HepG2 (cell line): ENCODE measurements around the gene SOCS3. TPM values are rescaled to one million over a fixed set of nuclear protein-coding genes. Genes with fewer than 3 reads are reported as not detected.

Experiments used
- ATAC-seq: fragments of 200-7000 bp; cut with Tn5 transposase; 3 replicates; pipeline ENCODE4 v1.9.1; 2020; ENCODE audit warnings: mild to moderate bottlenecking, moderate library complexity
- BruUV-seq: library from RNA; stranded (reverse); fragments of 400-500 nt; replicated peaks from 2 replicates; lab custom pipeline; 2021; lab: Mats Ljungman, UMichigan
- CTCF ChIA-PET: fragments of 300-600 bp; formaldehyde crosslinking; extraction: SDS; loops from one replicate; lab custom pipeline; 2021; ENCODE audit warnings: low total read pairs, inconsistent platforms, low intra/inter-chr PET ratio; lab: Yijun Ruan, JAX
- POLR2A ChIA-PET: fragments of 350-600 bp; sonication (Branson Sonifier 250); formaldehyde crosslinking; loops from one replicate; lab custom pipeline; 2020; ENCODE audit warnings: antibody characterized with exemption, inconsistent platforms; lab: Yijun Ruan, JAX
- DNase-seq: peaks from one replicate; pipeline ENCODE4 v3.0.0-alpha.2; 2015; ENCODE audit warnings: low spot score
- FAIRE-seq: peaks from 3 replicates; lab custom pipeline; 2011; peaks lifted over from hg19 to GRCh38; lab: Jason Lieb, UNC
- H2AFZ ChIP-seq: one replicate; pipeline ENCODE4 v1.6.1; 2011; ENCODE audit warnings: low read length, inconsistent platforms
- H3K27ac ChIP-seq: fragments of 300-600 bp; 3 replicates; pipeline ENCODE4 v1.8.0; 2011; ENCODE audit warnings: mixed run types, mild to moderate bottlenecking, mixed read lengths, low read length, inconsistent platforms; ENCODE audit not compliant: insufficient read depth; ENCODE audit errors: extremely low read length
- H3K27me3 ChIP-seq, 2 experiments: fragments of 200-600 bp in 1 of 2; 2 replicates in 1 of 2; 3 replicates in 1 of 2; pipeline versions ENCODE4 v1.6.0 to v1.8.0; 2011; ENCODE audit warnings: low read length in 2 of 2, mild to moderate bottlenecking in 2 of 2, moderate library complexity in 2 of 2, inconsistent platforms in 1 of 2; ENCODE audit not compliant: insufficient read depth in 2 of 2, control insufficient read depth in 1 of 2
- H3K36me3 ChIP-seq, 2 experiments: fragments of 200-600 bp in 1 of 2; replicated peaks in 1 of 2; 2 replicates in 1 of 2; 3 replicates in 1 of 2; pipeline versions ENCODE4 v1.5.1 to v1.8.0; 2011; ENCODE audit warnings: low read length in 2 of 2, inconsistent platforms in 1 of 2; ENCODE audit not compliant: insufficient read depth in 2 of 2, control insufficient read depth in 1 of 2
- H3K4me1 ChIP-seq: 2 replicates; pipeline ENCODE4 v1.5.1; 2012; ENCODE audit warnings: low read length, inconsistent platforms; ENCODE audit not compliant: insufficient read depth
- H3K4me2 ChIP-seq: 2 replicates; pipeline ENCODE4 v1.6.0; 2011; ENCODE audit warnings: low read depth, low read length, inconsistent platforms
- H3K4me3 ChIP-seq, 3 experiments: fragments of 200-600 bp in 1 of 3; sonication (generic), shearing (Covaris generic) in 1 of 3; replicated peaks in 1 of 3; 2 replicates each; pipeline ENCODE4 v1.5.1; 2011 to 2016; ENCODE audit warnings: low read length in 3 of 3, inconsistent platforms in 2 of 3, low read depth in 2 of 3, mild to moderate bottlenecking in 2 of 3, control low read depth in 1 of 3, mixed read lengths in 1 of 3; ENCODE audit not compliant: insufficient read depth in 1 of 3
- H3K79me2 ChIP-seq: one replicate; pipeline ENCODE4 v1.6.1; 2011; ENCODE audit warnings: low read length, inconsistent platforms; ENCODE audit not compliant: insufficient read depth
- H3K9ac ChIP-seq: 2 replicates; pipeline ENCODE4 v1.6.0; 2011; ENCODE audit warnings: mild to moderate bottlenecking, low read depth, low read length, inconsistent platforms; ENCODE audit not compliant: insufficient read depth
- H3K9me3 ChIP-seq: 2 replicates; pipeline ENCODE4 v1.5.1; 2012; ENCODE audit warnings: mild to moderate bottlenecking, low read length
- H4K20me1 ChIP-seq: 2 replicates; pipeline ENCODE4 v1.6.0; 2011; ENCODE audit warnings: inconsistent platforms, mild to moderate bottlenecking, low read length, moderate library complexity; ENCODE audit not compliant: insufficient read depth
- DPF2 ChIP-seq: sonication (generic); formaldehyde crosslinking; IDR thresholded peaks from 2 replicates; pipeline ENCODE4 v1.4.0; 2020; ENCODE audit warnings: mild to moderate bottlenecking, low read depth, missing genetic modification reagents, borderline replicate concordance
- ELF3 ChIP-seq: IDR thresholded peaks from 2 replicates; pipeline ENCODE4 v1.6.1; 2016; ENCODE audit warnings: missing genetic modification reagents, missing compliant biosample characterization
- GTF3A ChIP-seq: sonication (generic); formaldehyde crosslinking; conservative IDR thresholded peaks from 2 replicates; pipeline ENCODE4 v1.4.0; 2020; ENCODE audit warnings: mild to moderate bottlenecking, missing genetic modification reagents
- HDAC2 ChIP-seq: sonication (generic); formaldehyde crosslinking; IDR thresholded peaks from 2 replicates; pipeline ENCODE4 v1.4.0; 2020; ENCODE audit warnings: missing genetic modification reagents
- HOXA7 ChIP-seq: sonication (generic); formaldehyde crosslinking; IDR thresholded peaks from 2 replicates; pipeline ENCODE4 v1.8.1; 2022; ENCODE audit warnings: mild to moderate bottlenecking, missing genetic modification reagents, moderate library complexity
- KLF11 ChIP-seq: IDR thresholded peaks from 2 replicates; pipeline ENCODE4 v1.6.1; 2016; ENCODE audit warnings: missing compliant biosample characterization
- NFE2L2 ChIP-seq: fragments of 150-350 bp; IDR thresholded peaks from 2 replicates; pipeline ENCODE4 v1.6.1; 2014; ENCODE audit warnings: low read length
- SIN3B ChIP-seq: fragments of 150-350 bp; IDR thresholded peaks from 2 replicates; pipeline ENCODE4 v1.6.1; 2014; ENCODE audit warnings: low read length
- SP5 ChIP-seq: IDR thresholded peaks from 2 replicates; pipeline ENCODE4 v1.6.1; 2016; ENCODE audit warnings: low read depth, borderline replicate concordance
- TRIM24 ChIP-seq: sonication (generic); formaldehyde crosslinking; IDR thresholded peaks from 2 replicates; pipeline ENCODE4 v1.8.0; 2022; ENCODE audit warnings: mild to moderate bottlenecking, missing genetic modification reagents
- XBP1 ChIP-seq: sonication (generic); formaldehyde crosslinking; IDR thresholded peaks from 2 replicates; pipeline ENCODE4 v1.5.0; 2020; ENCODE audit warnings: missing genetic modification reagents
- ZNF572 ChIP-seq: sonication (generic); formaldehyde crosslinking; IDR thresholded peaks from 2 replicates; pipeline ENCODE4 v1.5.1; 2020; ENCODE audit warnings: mild to moderate bottlenecking, missing genetic modification reagents
- WGBS: methylation state at CpG from one replicate; pipeline ENCODE4 v1.1.6; 2017; ENCODE audit warnings: low lambda C conversion rate; 5-methylcytosine and 5-hydroxymethylcytosine counted together
- in situ Hi-C: cut with HindIII; loops from 2 replicates; pipeline ENCODE4 v1.10.0; 2017; ENCODE audit warnings: low pct_unique_long_range_greater_than_20kb; ENCODE audit not compliant: extremely low pct_ligation_motif_present
- intact Hi-C: fragments of 100-400 bp; cut with micrococcal nuclease; formaldehyde crosslinking; loops from one replicate; pipeline ENCODE4 v1.10.0; 2022; ENCODE audit not compliant: unreplicated experiment
- polyA plus RNA-seq, 8 experiments: library from polyadenylated mRNA; depleted of rRNA in 3 of 8; stranded (reverse) in 7 of 8; unstranded in 1 of 8; fragments of >200 nt; fragmentation: Illumina TruSeq in 4 of 8; extraction: Trizol in 4 of 8; gene quantifications; 2 replicates each; pipeline versions ENCODE4 v1.2.1 to v1.2.3, GENCODE V29; 2011 to 2016; ENCODE audit warnings: low read depth in 4 of 8, missing spikeins in 1 of 8, mixed read lengths in 1 of 8; ENCODE audit not compliant: insufficient read depth in 1 of 8
- total RNA-seq, 5 experiments: library from RNA; depleted of rRNA; stranded (reverse); fragments of >200 nt; fragmentation: Illumina TruSeq; extraction: Trizol; gene quantifications; 2 replicates each; pipeline ENCODE4 v1.2.3, GENCODE V29; 2016; ENCODE audit warnings: low read depth in 1 of 5
- TF ChIP-seq, protein P1 (sequence below): sonication (generic); formaldehyde crosslinking; IDR thresholded peaks from 2 replicates; pipeline ENCODE4 v1.4.0; 2020; ENCODE audit warnings: missing genetic modification reagents, borderline replicate concordance
- TF ChIP-seq, protein P2 (sequence below): sonication (generic); formaldehyde crosslinking; IDR thresholded peaks from 2 replicates; pipeline ENCODE4 v1.8.0; 2022; ENCODE audit warnings: mild to moderate bottlenecking, missing genetic modification reagents; ENCODE audit not compliant: insufficient replicate concordance
- TF ChIP-seq, protein P3 (sequence below): sonication (generic); formaldehyde crosslinking; IDR thresholded peaks from 2 replicates; pipeline ENCODE4 v1.4.0; 2020; ENCODE audit warnings: low read depth, missing genetic modification reagents

SOCS3 gene
- total and polyA plus RNA-seq, 2 of the 13 experiments (the other 11 are each of a cell fraction or from before 2014, with no cell fraction given), result 0.77 to 2.4 TPM

DNA sequence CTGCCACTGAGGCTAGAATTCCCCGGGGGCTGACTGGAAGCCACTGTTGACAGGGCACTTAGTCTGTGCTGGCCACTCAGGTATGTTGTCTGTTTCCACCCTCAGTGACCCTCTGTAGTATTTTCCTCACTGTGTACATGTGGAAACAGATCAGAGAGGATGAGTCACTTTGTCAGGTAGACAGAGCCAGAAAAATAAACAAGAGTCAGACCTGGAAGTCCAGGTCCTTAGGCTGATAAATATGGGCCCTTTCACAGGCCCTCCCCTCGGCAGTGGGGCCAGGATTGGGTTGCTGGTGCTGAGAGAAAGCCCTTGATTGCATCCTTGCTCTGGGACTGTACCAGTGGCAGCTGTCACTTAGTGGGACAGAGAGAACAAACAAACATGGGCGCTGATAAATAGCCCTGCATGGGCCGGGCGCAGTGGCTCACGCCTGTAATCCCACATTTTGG is 39.8 kb upstream of the SOCS3 start:
- WGBS, result 58% methylated on average over 6 of the region's 6 CpGs
- H3K79me2 ChIP-seq, result no peaks in the 10 kb centered on the region
- no peak overlapping the region for H3K4me3 ChIP-seq
- H3K27ac ChIP-seq, result peak overlapping the region; percentile 25
- POLR2A ChIA-PET, result interaction anchor here (2.4 kb wide), 1 partner anchor 22 kb away, joined by 6 read pairs; no protein-coding TSS in a partner anchor
- peaks cover 53% of the 10 kb centered on the region for H3K4me1 ChIP-seq
- peaks cover 47 to 92% of the 10 kb centered on the region in 2 experiments for H3K36me3 ChIP-seq
- CTCF ChIA-PET, result no interaction called here
- FAIRE-seq (peak; percentile 53), DNase-seq (peak; percentile 91), ATAC-seq (peak; percentile 85)
- no peaks in the 10 kb centered on the region for H3K27me3 ChIP-seq
- in situ Hi-C loops (no loop called here), intact Hi-C loops (loop anchor here (1.0 kb wide), 1 partner anchor 22 kb away; no protein-coding TSS in a partner anchor)
- BruUV-seq, result no TSS peak
- peaks cover 12% of the 10 kb centered on the region; the same call in 1 of the 2 replicates for H4K20me1 ChIP-seq
- no peak overlapping the region for H3K9ac ChIP-seq
- peak overlapping the region; percentile 15; the same call in 1 of the 2 replicates for H3K4me2 ChIP-seq
- no peak overlapping the region for H2AFZ ChIP-seq
- no peaks in the 10 kb centered on the region for H3K9me3 ChIP-seq
- TF ChIP-seq, protein P1, sequence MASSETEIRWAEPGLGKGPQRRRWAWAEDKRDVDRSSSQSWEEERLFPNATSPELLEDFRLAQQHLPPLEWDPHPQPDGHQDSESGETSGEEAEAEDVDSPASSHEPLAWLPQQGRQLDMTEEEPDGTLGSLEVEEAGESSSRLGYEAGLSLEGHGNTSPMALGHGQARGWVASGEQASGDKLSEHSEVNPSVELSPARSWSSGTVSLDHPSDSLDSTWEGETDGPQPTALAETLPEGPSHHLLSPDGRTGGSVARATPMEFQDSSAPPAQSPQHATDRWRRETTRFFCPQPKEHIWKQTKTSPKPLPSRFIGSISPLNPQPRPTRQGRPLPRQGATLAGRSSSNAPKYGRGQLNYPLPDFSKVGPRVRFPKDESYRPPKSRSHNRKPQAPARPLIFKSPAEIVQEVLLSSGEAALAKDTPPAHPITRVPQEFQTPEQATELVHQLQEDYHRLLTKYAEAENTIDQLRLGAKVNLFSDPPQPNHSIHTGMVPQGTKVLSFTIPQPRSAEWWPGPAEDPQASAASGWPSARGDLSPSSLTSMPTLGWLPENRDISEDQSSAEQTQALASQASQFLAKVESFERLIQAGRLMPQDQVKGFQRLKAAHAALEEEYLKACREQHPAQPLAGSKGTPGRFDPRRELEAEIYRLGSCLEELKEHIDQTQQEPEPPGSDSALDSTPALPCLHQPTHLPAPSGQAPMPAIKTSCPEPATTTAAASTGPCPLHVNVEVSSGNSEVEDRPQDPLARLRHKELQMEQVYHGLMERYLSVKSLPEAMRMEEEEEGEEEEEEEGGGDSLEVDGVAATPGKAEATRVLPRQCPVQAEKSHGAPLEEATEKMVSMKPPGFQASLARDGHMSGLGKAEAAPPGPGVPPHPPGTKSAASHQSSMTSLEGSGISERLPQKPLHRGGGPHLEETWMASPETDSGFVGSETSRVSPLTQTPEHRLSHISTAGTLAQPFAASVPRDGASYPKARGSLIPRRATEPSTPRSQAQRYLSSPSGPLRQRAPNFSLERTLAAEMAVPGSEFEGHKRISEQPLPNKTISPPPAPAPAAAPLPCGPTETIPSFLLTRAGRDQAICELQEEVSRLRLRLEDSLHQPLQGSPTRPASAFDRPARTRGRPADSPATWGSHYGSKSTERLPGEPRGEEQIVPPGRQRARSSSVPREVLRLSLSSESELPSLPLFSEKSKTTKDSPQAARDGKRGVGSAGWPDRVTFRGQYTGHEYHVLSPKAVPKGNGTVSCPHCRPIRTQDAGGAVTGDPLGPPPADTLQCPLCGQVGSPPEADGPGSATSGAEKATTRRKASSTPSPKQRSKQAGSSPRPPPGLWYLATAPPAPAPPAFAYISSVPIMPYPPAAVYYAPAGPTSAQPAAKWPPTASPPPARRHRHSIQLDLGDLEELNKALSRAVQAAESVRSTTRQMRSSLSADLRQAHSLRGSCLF (CRISPR knock-in tag), result no peak
- TF ChIP-seq ELF3 (CRISPR knock-in tag) (peak; percentile 93), NFE2L2 (no peak), HOXA7 (CRISPR knock-in tag) (no peak), XBP1 (CRISPR knock-in tag) (no peak), TRIM24 (CRISPR knock-in tag) (no peak), KLF11 (CRISPR knock-in tag) (no peak), SP5 (CRISPR knock-in tag) (peak; percentile 48; the same call in 1 of the 2 replicates), GTF3A (no peak), HDAC2 (CRISPR knock-in tag) (peak; percentile 52; the same call in 1 of the 2 replicates), ZNF572 (CRISPR knock-in tag) (no peak), DPF2 (peak; percentile 66; the same call in 1 of the 2 replicates), SIN3B (no peak)
- TF ChIP-seq, protein P2, sequence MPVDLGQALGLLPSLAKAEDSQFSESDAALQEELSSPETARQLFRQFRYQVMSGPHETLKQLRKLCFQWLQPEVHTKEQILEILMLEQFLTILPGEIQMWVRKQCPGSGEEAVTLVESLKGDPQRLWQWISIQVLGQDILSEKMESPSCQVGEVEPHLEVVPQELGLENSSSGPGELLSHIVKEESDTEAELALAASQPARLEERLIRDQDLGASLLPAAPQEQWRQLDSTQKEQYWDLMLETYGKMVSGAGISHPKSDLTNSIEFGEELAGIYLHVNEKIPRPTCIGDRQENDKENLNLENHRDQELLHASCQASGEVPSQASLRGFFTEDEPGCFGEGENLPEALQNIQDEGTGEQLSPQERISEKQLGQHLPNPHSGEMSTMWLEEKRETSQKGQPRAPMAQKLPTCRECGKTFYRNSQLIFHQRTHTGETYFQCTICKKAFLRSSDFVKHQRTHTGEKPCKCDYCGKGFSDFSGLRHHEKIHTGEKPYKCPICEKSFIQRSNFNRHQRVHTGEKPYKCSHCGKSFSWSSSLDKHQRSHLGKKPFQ (CRISPR knock-in tag), result no peak
- TF ChIP-seq, protein P3, sequence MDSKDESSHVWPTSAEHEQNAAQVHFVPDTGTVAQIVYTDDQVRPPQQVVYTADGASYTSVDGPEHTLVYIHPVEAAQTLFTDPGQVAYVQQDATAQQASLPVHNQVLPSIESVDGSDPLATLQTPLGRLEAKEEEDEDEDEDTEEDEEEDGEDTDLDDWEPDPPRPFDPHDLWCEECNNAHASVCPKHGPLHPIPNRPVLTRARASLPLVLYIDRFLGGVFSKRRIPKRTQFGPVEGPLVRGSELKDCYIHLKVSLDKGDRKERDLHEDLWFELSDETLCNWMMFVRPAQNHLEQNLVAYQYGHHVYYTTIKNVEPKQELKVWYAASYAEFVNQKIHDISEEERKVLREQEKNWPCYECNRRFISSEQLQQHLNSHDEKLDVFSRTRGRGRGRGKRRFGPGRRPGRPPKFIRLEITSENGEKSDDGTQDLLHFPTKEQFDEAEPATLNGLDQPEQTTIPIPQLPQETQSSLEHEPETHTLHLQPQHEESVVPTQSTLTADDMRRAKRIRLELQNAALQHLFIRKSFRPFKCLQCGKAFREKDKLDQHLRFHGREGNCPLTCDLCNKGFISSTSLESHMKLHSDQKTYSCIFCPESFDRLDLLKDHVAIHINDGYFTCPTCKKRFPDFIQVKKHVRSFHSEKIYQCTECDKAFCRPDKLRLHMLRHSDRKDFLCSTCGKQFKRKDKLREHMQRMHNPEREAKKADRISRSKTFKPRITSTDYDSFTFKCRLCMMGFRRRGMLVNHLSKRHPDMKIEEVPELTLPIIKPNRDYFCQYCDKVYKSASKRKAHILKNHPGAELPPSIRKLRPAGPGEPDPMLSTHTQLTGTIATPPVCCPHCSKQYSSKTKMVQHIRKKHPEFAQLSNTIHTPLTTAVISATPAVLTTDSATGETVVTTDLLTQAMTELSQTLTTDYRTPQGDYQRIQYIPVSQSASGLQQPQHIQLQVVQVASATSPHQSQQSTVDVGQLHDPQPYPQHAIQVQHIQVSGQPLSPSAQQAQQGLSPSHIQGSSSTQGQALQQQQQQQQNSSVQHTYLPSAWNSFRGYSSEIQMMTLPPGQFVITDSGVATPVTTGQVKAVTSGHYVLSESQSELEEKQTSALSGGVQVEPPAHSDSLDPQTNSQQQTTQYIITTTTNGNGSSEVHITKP (CRISPR knock-in tag), result no peak; the same call in 1 of the 2 replicates
